Stimulated activated CD8-positive, alpha-beta memory T cell treated with anti-CD3 and anti-CD28 coated beads, Interleukin-2, amount 100 ng/mL, for 48 hours (primary cell): ENCODE data around the gene BST1.

ENCODE experiments used
- DNase-seq, 2 donors: peaks; one replicate each; pipeline ENCODE4 v3.0.0-alpha.2; 2020; ENCODE audit warnings: low read depth in 2 of 2

The BST1 gene

GRCh38 chr4:15702941-15703403 lies at the start of gene BST1:
TSS of gene BST1 (plus strand) at chr4:15703065. CDS start at chr4:15703145, 80 bp downstream.
- DNase-seq, result peak; percentile 20 to 37

DNA sequence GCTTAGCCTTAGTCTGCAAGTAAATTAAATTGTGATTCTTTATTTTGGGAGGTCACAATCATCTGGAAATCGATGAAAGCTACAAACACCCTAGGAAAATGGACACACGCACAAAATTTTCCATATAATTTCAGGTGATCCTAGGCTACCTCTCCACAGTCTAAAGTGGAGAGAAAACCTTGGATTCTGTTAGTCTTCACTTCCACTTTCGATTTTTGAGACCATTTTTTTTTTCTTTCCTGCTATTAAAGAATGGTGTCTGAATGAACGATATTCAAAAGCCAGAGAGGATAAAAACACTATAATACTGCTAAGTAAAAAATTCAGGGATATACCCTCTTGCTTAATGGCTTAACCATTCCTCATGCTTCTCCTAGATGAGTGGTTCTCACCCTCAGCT lies 49.4 kb upstream of the BST1 start:
- no peak for DNase-seq

DNA sequence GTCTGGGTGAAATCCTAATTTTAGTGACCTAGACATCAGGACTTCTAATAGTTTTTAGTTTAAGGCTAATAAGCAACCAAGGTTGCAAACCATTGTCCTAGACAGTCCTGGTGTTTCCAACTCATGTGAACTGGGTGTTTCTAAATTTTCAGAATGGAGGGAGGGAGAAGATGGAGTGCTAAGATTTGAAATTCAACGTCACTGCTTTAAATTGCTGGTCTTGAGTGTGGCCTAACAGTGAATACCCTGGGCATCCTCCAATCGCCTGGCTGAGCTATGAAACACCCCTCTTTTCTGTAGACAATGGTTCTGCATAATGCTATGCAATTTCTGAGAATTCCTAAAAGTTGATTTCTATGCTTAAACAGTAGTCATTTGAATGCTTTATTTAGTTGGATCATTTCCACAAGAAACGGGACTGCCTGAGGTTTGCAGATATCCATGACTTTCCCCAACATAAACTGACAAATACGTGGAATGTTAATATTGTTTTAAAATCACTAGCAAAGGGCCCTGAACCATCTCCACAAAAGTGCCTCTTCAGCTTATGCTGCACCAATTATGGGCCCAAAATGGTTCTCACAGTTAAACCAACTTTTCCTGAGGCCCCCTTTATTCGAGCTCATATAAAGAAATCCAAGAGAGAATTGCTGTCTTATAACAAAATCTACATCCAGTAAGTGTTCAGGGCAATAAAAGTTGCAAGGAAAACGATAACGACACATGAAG lies 48.8 kb upstream of the BST1 start:
- DNase-seq, result no peak

DNA sequence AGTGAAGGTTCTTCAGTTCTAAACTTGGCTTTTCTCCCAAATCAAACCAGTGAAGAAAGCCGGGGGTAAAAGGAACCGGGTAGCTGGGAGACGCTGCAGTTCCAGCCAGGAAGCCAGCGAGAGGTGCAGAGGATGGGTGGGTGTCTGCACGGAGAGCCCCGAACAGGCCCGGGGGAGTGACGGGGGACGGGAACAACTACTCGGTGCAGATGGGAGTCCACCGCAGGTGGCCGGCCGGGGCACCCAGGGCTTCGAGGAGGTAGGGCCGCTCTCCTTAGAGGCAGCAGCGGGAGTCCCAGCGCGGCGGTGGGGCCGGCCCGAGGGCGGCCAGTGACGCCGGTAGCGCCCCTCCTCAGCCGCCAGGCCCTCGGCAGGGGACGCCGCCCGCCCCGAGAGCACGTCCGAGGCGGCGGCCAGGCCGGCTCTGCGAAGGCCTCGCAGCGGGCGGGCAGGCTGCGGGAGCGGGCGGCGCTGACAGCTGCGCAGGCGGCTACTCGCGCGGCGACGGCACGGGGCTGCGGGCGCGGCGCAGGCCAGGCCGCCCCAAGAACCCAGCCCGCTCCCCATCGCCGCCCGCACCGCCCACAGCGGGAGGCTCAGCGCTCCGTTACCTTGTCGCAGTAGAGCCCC lies 48.2 kb upstream of the BST1 start:
- DNase-seq, result peak; percentile 20 to 29

DNA sequence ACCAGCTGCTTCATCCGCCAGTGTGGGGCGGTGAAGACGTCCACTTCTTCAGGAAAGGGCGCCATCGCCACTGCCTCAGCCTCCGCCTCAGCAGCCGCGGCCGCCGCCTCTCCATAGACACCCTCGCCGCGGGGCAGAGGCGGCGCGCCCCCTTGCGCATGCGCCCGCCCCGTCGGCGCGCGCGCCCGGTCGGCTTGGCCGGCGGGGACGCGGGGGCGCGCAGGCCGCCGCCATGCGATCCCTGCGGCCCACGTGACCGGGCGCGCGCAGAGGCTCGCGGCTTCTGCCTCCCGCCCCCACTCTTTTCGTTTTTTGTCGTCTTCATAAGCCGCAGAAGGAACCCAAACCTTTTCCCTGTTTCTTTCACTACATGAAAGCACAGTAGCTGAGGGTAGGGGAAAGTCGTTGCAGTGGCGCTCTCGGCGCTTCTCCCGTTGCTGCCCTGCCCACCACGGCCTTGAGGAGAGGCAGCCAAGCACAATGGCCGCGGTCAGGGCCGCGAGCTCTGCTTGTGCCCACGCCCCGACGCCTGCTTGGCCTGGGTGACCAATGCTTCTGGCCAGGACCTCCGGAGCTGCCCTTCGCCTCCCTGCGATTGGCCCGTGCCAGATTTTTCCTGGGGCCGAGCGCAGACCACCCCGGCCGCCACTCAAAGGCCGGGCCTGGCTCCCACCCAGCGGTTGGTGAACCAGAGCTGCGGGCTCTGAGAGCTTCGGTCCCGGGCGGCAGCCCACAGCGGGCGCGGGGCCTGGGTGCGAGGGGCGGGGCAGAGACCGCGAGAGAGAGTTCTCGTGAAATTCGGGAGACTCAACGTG lies 47.4 kb upstream of the BST1 start, which contains the start of gene FBXL5:
TSS of gene FBXL5 (minus strand) at position 135 of the 815 bp plus-strand sequence. CDS start at position 65, 70 bp downstream.
- peak; percentile 70 to 80 for DNase-seq

DNA sequence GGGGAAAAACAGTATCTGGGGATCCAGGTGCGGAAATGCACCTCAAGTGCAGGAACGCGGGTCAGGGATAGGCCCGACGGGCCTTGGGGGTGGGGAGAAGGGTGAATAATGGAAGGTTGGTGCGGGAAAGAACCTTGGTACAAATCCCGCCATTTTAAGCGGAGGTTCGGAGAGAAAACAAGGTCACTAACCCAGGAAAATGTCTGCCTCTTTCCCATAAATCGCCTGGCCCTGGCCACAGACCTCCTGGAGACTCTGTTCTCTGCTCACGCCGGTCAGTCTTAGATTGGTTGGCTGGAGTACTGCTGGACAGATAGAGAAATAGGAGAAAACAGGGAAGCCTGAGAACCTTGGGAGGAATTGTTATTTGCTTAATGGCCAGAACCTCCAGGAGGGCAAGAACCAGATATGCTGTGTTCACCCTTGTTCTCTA lies 46.8 kb upstream of the BST1 start:
- no peak for DNase-seq

GRCh38 chr4:15657366-15657765 lies 45.5 kb upstream of the BST1 start:
- no peak for DNase-seq

- no peak for DNase-seq
Measured at GRCh38 chr4:15658136-15658770, 44.6 kb upstream of the BST1 start.

DNA sequence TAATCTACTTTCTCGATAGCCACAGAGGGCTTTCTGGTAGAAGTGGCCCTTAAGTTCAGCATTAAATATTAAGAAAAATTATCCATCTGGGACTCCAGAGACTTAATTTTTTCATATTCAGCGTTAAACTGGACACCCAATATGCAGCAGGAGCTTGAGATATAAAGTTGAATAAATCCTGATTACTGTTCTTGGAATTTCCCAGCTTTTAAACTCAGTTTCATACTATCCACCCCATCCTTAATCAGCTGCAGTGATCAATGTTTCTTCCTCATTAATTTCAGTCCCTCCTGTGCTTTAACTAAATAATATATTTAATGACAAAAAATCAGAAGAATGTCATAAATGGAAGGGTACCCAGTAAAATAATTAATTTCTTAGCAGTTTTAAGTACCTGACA lies 44.1 kb upstream of the BST1 start:
- DNase-seq, result no peak

DNA sequence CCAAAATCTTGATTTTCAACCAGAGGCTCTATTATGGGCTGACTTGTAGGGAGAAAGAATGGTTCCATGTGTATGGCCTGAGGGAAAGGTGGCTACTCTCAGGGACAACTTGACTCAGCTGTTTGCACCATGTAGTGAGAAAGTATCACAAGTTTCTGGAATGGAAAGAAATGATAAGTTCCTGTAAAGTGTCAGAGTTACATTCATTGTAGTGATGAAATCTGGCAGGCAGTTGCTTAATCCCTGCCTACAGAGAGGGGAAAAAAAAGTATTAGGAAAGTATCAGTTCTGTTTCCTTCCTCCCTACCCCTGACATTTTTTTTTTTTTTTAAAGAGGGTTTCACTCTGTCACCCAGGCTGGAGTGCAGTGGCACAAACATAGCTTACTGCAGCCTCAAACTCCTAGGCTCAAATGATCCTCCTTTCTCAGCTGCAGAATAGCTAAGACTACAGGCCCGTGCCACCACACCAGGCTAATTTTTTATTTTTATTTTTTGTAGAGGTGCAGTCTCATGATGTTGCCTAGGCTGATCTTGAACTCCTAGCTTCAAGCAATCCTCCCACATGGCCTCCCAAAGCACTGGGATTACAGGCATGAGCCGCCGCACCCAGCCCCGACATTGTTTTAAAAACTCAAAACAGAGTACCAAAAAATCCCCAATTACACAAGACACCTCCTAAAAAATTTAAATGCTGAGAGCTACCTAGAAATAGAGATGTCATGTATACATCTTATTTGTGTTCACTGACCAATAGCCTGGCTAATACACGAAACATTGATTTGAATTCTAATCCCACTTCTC lies 42.9 kb upstream of the BST1 start:
- no peak for DNase-seq

DNA sequence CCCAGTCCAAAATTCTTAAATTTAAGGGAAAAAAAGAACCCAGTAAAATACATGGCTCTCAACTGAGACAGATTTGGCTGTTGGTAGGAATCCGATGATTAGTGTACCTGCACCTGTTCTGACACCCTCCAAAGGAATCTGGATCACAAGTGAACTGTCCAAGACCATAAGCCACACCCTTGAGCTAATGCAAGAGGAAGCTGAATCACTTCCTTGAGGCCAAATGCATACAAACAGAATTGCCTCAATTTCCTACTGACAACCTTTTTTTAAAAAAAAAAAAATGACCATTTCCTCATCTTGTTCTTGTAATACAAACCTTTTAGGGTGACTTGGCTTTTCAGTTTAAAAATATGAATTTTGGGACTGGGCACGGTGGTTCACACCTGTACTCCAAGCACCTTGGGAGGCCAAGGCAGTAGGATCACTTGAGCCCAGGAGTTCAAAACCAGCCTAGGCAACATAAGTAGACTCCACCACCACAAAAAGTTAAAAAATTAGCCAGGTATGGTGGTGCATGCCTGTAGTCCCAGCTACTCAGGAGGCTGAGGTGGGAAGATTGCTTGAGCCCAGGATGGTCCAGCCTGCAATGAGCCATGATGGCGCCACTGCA lies 37.0 kb upstream of the BST1 start:
- DNase-seq, result no peak

GRCh38 chr4:15667006-15667405 lies 35.9 kb upstream of the BST1 start:
- no peak for DNase-seq

DNA sequence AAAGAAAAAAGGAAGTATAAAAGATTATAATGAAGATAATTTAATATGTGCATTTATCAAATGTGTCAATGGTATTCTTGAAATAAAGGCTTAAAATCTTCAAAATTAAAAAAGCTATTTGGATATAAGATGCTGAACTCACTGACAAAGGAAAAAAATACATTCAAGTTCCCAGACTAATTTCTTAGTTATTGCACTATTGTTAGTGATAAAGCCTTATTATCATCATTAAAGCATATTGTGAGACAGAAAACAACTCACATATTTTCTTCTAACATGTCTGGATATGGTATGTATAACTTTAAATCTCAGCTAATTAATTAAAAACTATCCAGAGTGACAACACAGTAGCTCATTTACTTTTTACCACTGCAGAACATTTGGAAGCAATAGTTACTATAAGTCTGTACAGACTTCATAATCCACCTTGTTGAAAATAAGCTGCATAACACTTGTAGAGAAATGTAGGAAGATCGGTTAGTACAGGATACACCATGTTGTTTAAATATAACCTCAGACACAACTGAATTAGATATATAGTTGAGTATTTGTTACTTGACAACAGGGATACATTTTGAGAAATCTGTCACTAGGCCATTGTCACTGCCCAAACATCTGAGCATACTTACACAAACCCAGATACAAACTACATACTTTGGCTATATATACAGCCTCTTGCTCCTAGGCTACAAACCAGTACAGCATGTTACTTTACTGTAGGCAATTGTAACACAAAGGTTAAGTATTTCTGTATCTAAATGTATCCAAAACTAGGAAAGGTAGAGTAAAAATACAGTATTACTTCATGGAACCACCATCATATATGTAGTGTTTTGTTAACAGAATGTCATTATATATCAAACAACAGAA lies 34.1 kb upstream of the BST1 start:
- no peak for DNase-seq

- no peak for DNase-seq
Measured at GRCh38 chr4:15670576-15670975, 32.3 kb upstream of the BST1 start.

GRCh38 chr4:15672101-15672500 lies 30.8 kb upstream of the BST1 start:
- no peak for DNase-seq

- no peak for DNase-seq
Measured at GRCh38 chr4:15673337-15673736, 29.5 kb upstream of the BST1 start.

- DNase-seq, result no peak
Measured at GRCh38 chr4:15674046-15674445, 28.8 kb upstream of the BST1 start.

GRCh38 chr4:15674926-15675325 lies 27.9 kb upstream of the BST1 start:
- DNase-seq, result no peak

DNA sequence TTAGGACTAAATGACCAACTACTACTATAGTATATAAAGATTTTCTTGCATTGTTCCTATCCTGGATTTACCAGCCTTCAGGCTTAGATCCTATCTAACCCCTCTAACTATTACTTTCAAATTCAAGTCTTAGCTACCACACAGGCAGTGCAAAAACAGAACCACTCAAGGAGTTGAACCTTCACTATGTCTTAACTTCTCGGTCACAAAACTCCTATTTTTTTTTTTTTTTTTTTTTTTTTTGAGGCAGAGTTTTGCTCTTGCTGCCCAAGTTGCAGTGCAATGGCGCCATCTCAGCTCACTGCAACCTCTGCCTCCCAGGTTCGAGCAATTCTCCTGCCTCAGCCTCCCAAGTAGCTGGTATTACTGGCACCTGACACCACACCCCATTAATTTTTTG lies 27.5 kb upstream of the BST1 start:
- DNase-seq, result no peak

DNA sequence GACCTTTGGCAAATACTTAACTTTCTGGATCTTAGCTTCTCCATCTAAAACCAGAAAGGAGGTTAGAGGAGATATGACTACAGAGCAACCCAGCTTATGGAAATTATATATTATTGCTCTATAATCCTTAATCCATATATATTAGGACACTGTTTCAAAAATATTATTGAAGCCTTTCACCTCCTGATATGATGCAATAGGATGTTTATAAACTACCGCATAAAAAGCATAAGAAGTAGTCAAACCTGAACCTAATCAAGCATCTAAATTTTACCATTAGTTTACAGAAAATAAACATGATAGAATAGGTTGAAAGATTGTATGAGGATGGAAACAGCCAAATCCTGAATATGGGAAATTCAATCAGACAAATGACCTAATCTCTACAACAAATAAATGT lies 26.8 kb upstream of the BST1 start:
- no peak for DNase-seq
